Breast epithelium (tissue), 3 donors: ENCODE measurements around the gene TMEM50B.

Experiments
- CTCF ChIP-seq, 3 donors: fragments of 450-650 bp; IDR thresholded peaks; one replicate each; pipeline ENCODE4 v1.5.1; 2016 to 2017; ENCODE audit warnings: antibody characterized with exemption in 3 of 3, mild to moderate bottlenecking in 3 of 3, moderate library complexity in 3 of 3
- POLR2A ChIP-seq: fragments of 450-650 bp; IDR thresholded peaks from one replicate; pipeline ENCODE4 v1.6.1; 2016; ENCODE audit warnings: antibody characterized with exemption, mild to moderate bottlenecking, moderate library complexity
- POLR2AphosphoS5 ChIP-seq, 3 donors: sonication (generic); formaldehyde crosslinking; IDR thresholded peaks; one replicate each; pipeline ENCODE4 v1.6.1; 2017; ENCODE audit warnings: antibody characterized with exemption in 3 of 3

DNA sequence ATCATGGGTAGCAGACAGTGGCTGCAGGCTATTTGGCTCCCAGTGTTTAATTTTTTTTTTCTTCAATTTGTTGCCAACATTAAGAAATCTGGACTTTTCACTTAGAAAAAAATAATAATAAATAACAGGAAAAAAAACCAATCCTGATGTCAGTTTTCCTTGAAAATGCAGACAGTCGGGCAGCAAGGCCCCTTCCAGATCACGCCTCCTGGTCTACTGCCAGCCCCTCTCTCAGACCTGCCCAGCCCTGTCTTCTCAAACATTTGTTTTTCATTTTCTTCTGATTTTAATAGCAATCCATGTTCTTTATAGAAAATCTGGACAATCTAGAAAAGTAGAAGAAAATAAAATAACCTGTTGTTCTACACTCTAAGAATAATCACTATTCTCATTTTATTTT, 61.1 kb downstream of the TMEM50B start:
- TF ChIP-seq CTCF (IDR thresholded peaks at IDR 0.05) (no peak), POLR2AphosphoS5 (IDR thresholded peaks at IDR 0.05) (peak in 1 of 3 donors; percentile 21), POLR2A (no peak)
